Activated effector memory CD4-positive, alpha-beta T cell treated with Interleukin-2 at 50 U/mL for 16 hours (primary cell): Measurements from ENCODE around the gene DCT.

Experiments used
- DNase-seq: peaks from one replicate; pipeline ENCODE4 v3.0.0-alpha.2; 2020

DCT gene

DNA sequence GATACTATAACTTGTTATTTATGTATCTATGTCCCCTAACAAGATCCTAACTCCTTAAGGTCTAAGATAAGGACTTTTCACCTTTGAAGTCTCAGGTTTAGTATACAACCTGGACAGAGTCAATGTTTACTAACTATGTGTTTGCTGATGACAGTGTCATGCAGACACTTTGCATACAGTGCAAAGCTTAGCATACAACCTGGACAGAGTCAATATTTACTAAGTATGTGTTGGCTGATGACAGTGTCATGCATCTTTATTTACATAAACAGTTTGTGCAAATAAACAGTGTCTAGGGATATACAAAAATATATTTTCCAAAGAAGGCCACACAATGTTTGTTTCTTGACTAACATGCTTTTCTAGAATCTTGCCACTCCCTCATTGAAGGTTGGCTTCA is 34.7 kb downstream of the DCT start:
- no peak for DNase-seq

DNA sequence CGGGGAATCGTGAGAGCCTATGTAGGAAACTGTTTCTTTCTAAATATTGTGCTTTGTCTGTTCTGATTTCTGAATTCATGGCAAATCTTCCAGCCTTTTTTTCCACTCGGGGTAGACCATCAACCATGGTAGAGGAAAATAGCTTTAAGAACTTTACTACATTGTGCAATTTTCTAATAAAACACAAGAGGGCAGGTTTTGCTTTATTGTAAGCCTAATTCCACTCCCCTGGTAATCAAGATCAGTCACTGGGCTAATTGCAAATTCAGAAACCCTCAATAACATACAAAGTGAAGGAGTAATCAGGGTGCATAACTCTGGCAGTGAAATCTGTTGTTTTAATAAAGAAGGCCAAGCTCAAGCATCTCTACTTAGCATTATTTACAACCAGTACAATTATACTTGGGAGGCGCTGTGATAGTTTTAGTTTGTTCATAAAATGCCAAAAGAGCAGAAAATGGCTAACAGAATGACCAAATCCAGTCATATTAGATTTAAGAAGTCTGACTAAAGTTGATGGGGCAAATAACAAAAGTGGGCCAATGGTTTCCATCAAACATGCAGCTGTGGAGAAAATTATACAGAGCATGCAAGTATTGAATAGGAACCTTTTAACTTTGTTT is 43.8 kb downstream of the DCT start:
- no peak for DNase-seq

GRCh38 chr13:94433055-94433961 is 46.2 kb downstream of the DCT start:
- DNase-seq, result no peak

- DNase-seq, result no peak
These were observed 47.5 kb downstream of the DCT start for GRCh38 chr13:94431987-94432386.

DNA sequence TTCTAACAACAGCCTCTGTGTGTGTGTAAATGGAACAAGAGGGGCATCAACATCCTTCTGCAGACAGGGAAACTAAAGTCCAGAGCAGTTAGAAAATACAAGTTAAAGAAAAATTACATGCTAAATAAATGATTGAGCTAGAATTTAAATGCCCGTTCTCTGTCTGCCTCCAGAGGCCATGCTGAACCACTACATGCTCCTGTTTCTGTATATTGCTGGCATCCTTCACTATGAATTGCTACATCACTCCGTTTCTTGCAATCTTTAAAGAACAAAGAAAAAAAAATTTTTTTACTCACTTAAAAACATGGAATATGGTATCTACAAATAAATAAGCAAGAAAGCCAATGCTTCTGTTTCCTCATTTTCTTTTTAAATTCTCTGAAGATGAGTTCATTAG is 47.9 kb downstream of the DCT start:
- DNase-seq, result no peak

DNA sequence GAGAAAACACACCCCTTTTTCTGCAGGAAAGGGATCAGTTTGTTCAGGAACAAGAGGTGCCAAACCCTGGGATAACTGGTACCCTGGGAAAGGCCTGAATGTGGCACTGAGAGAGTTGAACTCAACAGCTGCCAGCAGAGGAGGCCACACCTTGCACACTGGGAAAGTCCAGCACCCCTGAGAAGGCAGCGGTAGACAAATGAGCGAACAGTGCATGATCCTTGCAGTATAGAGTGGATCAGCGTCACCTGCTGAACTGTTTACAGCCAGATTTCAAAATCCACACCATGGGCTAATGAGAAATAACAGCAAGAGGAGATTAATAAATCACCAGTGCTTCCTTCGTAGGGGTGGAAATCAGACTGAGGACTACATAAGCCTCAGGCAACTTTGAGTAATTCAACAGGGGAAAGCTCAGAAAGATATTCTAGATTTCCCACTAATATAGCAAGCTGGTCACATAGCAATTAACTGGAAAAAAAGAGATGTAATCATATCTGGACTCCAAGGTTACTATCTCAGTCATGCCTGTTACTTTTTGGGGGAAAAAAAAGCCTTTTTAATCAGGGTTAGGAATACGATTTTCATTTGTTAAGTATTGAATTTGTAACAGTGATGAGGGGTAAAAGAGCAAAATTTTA is 52.0 kb downstream of the DCT start:
- no peak for DNase-seq

GRCh38 chr13:94419925-94420305 is 59.6 kb downstream of the DCT start:
- DNase-seq, result no peak

- DNase-seq, result no peak
These were observed 60.1 kb downstream of the DCT start for GRCh38 chr13:94419304-94419924.

GRCh38 chr13:94417294-94417693 is 62.2 kb downstream of the DCT start:
- DNase-seq, result no peak

GRCh38 chr13:94416454-94417080 is 62.9 kb downstream of the DCT start:
- no peak for DNase-seq

DNA sequence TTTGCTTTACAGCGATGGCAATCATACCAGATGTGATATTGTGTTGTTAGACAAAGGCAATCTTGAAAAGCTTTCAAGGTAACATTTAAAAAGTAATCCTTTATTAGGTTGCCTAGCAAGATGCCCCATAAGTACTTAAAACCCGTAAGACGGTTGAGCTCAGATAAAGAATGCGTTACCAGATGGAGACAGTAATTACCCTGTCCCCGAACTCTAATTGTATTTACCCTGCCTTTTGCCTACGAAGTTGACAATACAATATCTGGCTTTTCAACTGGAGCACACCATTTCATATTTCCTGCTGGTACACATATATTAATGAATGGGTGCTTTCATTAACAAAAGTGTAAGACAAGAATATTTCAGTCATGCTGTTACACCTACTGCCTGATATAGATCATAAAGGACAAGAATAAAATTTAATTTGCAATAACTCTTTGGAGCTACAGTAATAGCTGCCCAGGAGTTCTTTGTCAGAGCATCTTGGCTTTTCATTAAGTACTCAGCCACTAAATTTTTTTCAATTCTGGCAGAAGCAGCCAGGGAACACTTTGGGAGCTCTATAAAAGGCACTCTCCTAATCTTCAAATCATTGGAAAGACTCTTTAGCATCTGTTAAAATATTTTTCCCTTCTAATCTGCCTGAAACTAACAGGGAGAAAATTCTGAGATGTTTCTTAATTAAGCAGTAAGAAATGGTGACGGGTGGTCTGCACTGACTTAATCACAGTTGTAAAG is 63.8 kb downstream of the DCT start:
- no peak for DNase-seq

GRCh38 chr13:94414708-94415107 is 64.8 kb downstream of the DCT start:
- no peak for DNase-seq

DNA sequence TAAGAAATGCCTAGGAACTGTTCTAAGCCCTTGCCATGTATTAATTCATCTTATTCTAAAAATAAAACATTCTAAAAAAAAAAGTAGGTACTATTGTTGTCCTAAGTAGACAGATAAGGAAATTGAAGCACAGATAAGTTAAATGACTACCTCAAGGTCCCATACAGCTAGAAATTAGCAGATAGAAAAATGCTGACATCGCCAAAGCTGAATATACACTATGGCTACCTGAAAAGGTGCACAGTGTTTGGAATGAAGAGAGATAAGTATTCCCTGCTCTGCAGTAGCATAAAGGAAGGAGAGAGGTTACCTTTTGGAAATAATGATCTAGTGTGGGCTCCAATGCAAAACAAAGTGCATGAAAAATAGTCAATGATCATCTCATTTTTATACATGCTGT is 65.3 kb downstream of the DCT start:
- no peak for DNase-seq

- DNase-seq, result no peak
These were observed 65.9 kb downstream of the DCT start for GRCh38 chr13:94413598-94413944.

DNA sequence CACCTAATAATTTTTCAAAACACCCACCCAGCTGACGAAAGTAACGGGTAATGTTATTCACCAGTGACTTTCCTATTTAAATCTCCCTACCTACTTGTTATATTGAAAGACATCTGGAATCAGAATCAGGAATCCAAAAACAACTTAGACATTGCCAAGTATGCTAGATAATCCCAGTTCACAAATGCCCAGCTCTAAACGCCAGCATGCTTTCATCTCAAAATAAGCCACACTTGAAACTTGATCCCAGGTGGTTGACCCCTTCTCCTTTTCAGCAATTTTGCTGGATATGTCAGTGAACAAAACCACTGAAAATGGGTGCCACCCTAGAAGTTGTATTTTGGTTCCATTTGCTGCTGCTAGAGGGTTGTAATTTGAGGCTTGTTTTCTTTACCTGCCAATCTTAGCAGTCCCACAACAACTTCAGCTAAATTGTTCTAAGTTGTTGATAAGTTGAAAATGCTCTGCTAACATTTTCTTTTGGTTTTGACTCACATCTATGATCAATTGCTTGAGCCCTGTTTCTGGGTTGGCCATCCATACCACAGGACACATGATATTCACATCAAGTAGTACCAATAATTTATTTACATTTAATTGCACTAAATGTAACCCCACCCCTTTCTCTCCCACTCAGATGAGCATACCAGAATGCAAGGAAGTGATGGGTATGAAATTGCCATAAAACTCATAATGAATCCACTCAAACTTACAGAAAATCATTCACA is 66.4 kb downstream of the DCT start:
- no peak for DNase-seq

GRCh38 chr13:94411747-94412146 is 67.7 kb downstream of the DCT start:
- no peak for DNase-seq

DNA sequence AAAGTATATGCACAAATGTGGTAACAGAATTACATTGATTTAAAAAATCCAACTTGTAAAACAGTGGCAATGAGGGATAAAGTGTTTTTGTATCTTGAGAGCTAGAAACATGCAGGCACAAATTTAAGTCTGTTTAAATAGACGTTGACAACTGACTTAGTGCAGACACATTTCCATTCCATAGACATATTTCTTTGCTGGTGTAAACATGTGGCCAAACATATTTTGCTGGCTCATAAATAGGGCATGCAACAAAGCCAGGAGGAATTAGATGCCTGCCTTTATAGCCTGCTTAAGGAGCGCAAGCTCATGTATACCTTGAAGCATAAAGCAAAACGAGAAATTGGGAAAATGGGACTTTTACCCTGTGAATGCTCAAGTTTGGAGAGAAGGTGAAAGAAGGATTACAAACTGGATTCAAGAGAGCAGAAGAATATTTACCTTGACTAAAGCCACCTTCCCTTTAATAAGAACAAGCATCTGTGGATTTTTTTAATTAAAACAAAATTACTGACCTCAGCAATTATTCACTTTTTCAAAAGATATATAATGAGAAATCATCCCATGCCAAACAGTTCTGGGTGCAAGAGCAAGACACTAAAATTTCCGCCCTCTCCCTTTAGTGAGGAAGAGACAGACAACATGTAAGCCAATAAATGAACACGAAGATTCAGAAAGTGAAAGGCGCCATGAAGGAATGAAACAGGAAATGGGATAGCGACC is 71.0 kb downstream of the DCT start:
- DNase-seq, result no peak

DNA sequence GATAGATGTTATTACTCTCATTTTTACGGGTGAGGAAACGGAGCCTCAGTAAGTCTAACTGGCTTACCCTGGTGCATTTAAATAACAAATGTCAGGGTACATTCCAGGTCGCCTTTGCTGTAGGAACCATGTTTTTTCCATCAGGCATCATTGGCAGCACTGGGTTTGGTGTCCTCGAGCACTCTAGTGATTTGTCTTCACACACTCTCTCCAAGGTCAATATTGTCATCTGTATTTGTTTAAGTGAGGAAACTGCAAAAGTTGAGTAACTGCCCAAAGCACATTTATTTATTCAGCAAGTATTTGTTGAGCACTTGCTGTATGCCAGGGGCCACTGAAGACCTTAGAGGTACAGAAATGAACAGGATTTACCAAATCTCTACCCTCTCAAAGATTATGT is 78.6 kb downstream of the DCT start:
- no peak for DNase-seq

DNA sequence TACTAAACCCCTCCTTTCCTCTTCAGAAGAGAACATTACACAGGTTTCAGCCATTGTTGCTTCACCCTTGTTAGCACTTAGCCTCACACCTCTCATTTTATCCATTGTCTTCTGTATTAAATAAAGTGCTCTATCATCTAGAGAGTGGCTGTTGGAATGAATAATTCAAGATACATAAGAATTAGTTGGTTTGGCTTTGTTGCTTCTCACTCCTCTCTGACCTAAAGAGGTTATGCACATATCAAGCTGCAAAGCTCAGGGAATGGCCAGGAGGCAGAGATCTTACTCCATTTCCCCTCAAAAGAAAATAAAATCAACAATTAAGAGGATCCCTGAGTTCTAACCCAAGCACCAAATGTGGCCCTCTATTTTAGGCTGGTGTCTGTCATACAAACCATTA is 79.7 kb downstream of the DCT start:
- DNase-seq, result no peak

DNA sequence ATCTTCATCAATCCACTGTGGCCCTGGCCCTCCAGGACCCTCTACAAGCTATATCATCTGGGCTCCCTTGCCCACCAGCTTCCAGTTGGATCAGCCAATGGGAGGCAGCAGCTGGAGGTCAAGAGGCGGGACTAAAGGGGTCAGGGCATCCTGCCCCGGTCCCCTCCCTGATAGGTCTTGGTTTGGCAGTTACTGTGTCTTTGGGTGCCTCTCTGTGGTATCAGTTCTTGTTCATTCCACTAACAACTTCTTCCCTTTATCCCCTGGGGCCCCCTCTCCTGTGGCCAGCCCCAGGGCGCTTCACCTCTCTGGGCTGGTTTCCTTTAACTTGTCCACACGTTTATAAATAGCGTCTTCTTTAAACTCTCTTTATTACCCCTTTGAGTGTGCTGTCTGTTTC is 83.6 kb downstream of the DCT start:
- no peak for DNase-seq

- no peak for DNase-seq
These were observed 84.8 kb downstream of the DCT start for GRCh38 chr13:94394723-94395122.
